ENCODE results near the gene SOWAHD. TPM values are rescaled to one million over a fixed set of nuclear protein-coding genes. Genes with fewer than 3 reads are reported as not detected.

Gene SOWAHD
- total RNA-seq, 1 experiment from 2014 or later, result not detected

GRCh38 chrX:119755981-119756533 lies 2.3 kb upstream of the SOWAHD start:
- DNase-seq, result no peak
- Mint-ChIP-seq H3K27ac (ENCODE audit: unreplicated experiment) (no peak overlapping the region), H3K27me3 (ENCODE audit: unreplicated experiment) (no peaks in the 10 kb centered on the region), H3K4me3 (ENCODE audit: low read depth, unreplicated experiment) (no peak overlapping the region), H3K9me3 (ENCODE audit: low read depth, unreplicated experiment) (no peaks in the 10 kb centered on the region), H3K4me1 (ENCODE audit: low read depth, unreplicated experiment) (no peaks in the 10 kb centered on the region), H3K36me3 (ENCODE audit: insufficient read depth, unreplicated experiment) (peaks cover 12% of the 10 kb centered on the region)
- no TSS peak for BruUV-seq (replicated peaks)
- CTCF ChIA-PET, result no interaction called here
- TF ChIP-seq CTCF (IDR thresholded peaks at IDR 0.05; ENCODE audit: unreplicated experiment), result no peak
- intact Hi-C loops (cut with micrococcal nuclease; ENCODE audit: unreplicated experiment), result no loop called here

GRCh38 chrX:119756926-119757635 lies 1.3 kb upstream of the SOWAHD start:
- BruUV-seq (replicated peaks), result no TSS peak
- CTCF ChIA-PET, result no interaction called here
- no peaks in the 10 kb centered on the region for H3K27me3 Mint-ChIP-seq (ENCODE audit: unreplicated experiment)
- intact Hi-C loops (cut with micrococcal nuclease; ENCODE audit: unreplicated experiment), result no loop called here
- peak overlapping the region; percentile 76 for H3K4me3 Mint-ChIP-seq (ENCODE audit: low read depth, unreplicated experiment)
- H3K4me1 Mint-ChIP-seq (ENCODE audit: low read depth, unreplicated experiment), result no peaks in the 10 kb centered on the region
- peaks cover 12% of the 10 kb centered on the region for H3K36me3 Mint-ChIP-seq (ENCODE audit: insufficient read depth, unreplicated experiment)
- H3K27ac Mint-ChIP-seq (ENCODE audit: unreplicated experiment), result no peak overlapping the region
- no peak for DNase-seq
- no peak for TF ChIP-seq CTCF (IDR thresholded peaks at IDR 0.05; ENCODE audit: unreplicated experiment)
- no peaks in the 10 kb centered on the region for H3K9me3 Mint-ChIP-seq (ENCODE audit: low read depth, unreplicated experiment)

- BruUV-seq (replicated peaks), result no TSS peak
- intact Hi-C loops (cut with micrococcal nuclease; ENCODE audit: unreplicated experiment), result no loop called here
- no peaks in the 10 kb centered on the region for H3K27me3 Mint-ChIP-seq (ENCODE audit: unreplicated experiment)
- peaks cover 4% of the 10 kb centered on the region for H3K4me1 Mint-ChIP-seq (ENCODE audit: low read depth, unreplicated experiment)
- CTCF ChIA-PET, result interaction anchor here (1.4 kb wide), 1 partner anchor 34 kb away, joined by 5 read pairs; the partner anchor contains the start of gene RPL39
- H3K4me3 Mint-ChIP-seq (ENCODE audit: low read depth, unreplicated experiment), result peak overlapping the region; percentile 76
- TF ChIP-seq CTCF (IDR thresholded peaks at IDR 0.05; ENCODE audit: unreplicated experiment), result no peak
- H3K9me3 Mint-ChIP-seq (ENCODE audit: low read depth, unreplicated experiment), result no peaks in the 10 kb centered on the region
- peaks cover 12% of the 10 kb centered on the region for H3K36me3 Mint-ChIP-seq (ENCODE audit: insufficient read depth, unreplicated experiment)
- H3K27ac Mint-ChIP-seq (ENCODE audit: unreplicated experiment), result no peak overlapping the region
- DNase-seq, result no peak
Observed at GRCh38 chrX:119757646-119757978, 776 bp upstream of the SOWAHD start.

- Mint-ChIP-seq H3K9me3 (ENCODE audit: low read depth, unreplicated experiment) (no peaks in the 10 kb centered on the region), H3K27ac (ENCODE audit: unreplicated experiment) (no peak overlapping the region), H3K4me1 (ENCODE audit: low read depth, unreplicated experiment) (peaks cover 16% of the 10 kb centered on the region), H3K4me3 (ENCODE audit: low read depth, unreplicated experiment) (peak overlapping the region; percentile 76), H3K27me3 (ENCODE audit: unreplicated experiment) (no peaks in the 10 kb centered on the region), H3K36me3 (ENCODE audit: insufficient read depth, unreplicated experiment) (peaks cover 12% of the 10 kb centered on the region)
- TF ChIP-seq CTCF (IDR thresholded peaks at IDR 0.05; ENCODE audit: unreplicated experiment), result peak; percentile 9
- BruUV-seq (replicated peaks), result no TSS peak
- CTCF ChIA-PET, result interaction anchor here (0.6 to 1.4 kb wide), 6 partner anchors 10 to 348 kb away, joined by 3 to 5 read pairs (median 3); partner anchors contain the start of gene RPL39
- DNase-seq, result peak; percentile 61
- intact Hi-C loops (cut with micrococcal nuclease; ENCODE audit: unreplicated experiment), result no loop called here
Observed at GRCh38 chrX:119758731-119759247, 401 bp downstream of the SOWAHD start.
